ENCODE data around the gene SPPL3.
"Not testable (repeated sequence)": the region's sequence is repeated elsewhere in the genome, so short reads cannot be mapped to it uniquely, and the experiment has no call there.

The SPPL3 gene, protein sequence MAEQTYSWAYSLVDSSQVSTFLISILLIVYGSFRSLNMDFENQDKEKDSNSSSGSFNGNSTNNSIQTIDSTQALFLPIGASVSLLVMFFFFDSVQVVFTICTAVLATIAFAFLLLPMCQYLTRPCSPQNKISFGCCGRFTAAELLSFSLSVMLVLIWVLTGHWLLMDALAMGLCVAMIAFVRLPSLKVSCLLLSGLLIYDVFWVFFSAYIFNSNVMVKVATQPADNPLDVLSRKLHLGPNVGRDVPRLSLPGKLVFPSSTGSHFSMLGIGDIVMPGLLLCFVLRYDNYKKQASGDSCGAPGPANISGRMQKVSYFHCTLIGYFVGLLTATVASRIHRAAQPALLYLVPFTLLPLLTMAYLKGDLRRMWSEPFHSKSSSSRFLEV

GRCh38 chr12:120904197-120904773 lies at the start of gene SPPL3:
Gene SPPL3 (minus strand): TSS chr12:120904358. CDS start chr12:120903867, 491 bp downstream.
- peak; percentile 93 for DNase-seq

GRCh38 chr12:120950807-120951206 lies 46.6 kb upstream of the SPPL3 start:
- DNase-seq: no peak

GRCh38 chr12:120950260-120950799 lies 46.2 kb upstream of the SPPL3 start:
- DNase-seq: not testable (repeated sequence)

- DNase-seq: not testable (repeated sequence)
These were observed 41.4 kb upstream of the SPPL3 start for GRCh38 chr12:120945516-120945915.

DNA sequence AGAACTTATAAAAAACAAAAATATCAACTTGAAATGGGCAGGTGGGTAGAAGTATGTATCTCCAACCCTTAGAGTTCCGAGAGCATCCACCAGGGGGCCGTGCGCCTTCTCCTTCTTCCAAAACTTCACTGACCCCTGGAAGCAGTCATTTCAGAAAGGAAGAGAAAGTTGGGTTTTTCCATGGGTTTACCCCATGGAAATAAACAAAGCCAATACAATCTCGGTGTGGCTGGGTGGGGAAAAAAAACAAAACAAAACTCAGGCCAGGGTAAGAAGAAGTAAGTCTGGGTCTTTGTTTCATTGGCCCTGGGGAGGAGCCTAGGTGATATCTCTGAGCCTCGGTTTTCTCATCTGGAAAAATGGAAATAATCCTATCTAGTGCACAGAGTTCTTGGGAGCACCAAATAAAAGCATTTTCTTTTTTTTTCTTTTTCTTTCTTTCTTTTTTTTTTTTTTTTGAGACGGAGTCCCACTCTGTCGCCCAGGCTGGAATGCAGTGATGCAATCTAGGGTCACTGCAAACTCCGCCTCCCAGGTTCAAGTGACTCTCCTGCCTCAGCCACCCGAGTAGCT lies 40.6 kb upstream of the SPPL3 start:
- DNase-seq: peak; percentile 22

GRCh38 chr12:120943482-120943881 lies 39.3 kb upstream of the SPPL3 start:
- no peak for DNase-seq

DNA sequence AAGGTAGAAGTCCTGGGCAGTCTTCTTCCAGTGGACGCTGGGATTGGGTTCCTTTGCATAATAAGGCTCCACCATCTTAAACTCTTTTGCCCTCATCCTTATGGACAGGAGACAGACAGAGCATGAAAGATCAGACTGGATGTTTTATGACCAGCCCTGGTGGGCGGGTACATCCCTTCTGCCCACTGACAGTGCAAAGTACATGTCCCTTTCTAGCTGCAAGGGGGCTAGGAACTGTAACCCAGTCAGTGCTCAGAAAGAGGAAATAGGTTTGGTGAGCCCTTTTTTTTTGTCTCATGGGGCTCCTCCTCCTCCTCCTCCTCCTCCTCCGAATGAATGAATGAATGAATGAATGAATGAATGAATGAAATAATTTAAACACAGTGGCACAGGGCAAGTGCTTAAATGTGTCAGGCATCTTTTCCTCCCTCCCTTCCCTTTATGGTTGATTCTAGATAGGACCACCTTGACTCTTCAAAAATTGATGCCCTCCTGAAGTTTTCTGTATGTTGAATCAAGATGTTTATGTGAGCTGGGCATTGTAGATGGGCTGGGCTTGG lies 37.8 kb upstream of the SPPL3 start:
- DNase-seq: no peak

DNA sequence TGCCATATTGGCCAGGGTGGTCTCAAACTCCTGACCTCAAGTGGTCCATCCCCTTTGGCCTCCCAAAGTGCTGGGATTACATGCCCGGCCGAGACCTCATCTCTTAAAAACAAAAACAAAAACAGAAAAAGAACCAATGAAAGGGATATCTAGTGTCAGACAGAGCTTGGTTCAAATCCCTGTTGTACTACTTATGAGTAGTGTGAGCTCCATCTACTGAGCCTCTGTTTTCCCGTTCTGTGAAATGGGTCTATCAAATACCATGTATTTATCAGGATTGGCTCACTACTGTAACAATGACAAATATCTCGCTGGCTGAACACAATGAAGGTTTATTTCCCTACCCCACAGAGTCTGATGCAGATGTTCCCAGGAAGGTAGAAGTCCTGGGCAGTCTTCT lies 37.3 kb upstream of the SPPL3 start:
- DNase-seq: no peak

DNA sequence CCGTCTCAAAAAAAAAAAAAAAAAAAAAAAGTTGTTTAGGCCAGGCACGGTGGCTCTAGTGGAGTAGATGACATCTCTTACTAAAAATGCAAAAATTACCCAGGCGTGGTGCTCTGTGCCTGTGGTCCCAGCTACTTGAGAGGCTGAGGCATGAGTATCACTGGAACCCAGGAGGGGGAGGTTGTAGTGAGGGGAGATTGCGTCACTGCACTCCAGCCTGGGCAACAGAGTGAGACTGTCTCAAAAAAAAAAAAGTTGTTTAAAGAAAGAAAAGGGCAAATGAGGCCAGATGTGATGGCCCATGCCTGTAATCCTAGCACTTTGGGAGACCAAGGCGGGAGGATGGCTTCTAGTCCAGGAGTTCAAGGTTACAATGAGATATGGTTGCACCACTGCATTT lies 36.6 kb upstream of the SPPL3 start:
- DNase-seq: no peak

DNA sequence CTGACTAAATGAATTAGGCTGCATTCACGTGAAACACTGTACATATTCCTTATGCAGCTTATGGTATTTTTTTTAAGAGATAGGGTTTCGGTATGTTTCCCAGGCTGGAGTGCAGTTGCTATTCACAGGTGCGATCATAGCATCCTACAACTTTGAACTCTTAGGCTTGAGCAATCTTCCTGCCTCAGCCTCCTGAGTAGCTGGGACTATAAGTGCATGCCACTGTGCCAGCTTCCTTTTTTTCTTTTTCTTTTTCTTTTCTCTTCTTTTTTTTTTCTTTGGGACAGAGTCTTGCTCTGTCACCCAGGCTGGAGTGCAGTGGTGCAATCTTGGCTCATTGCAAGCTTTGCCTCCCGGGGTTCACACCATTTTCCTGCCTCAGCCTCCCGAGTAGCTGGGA lies 35.8 kb upstream of the SPPL3 start:
- DNase-seq: no peak

- no peak for DNase-seq
These were observed 35.4 kb upstream of the SPPL3 start for GRCh38 chr12:120939523-120939922.

DNA sequence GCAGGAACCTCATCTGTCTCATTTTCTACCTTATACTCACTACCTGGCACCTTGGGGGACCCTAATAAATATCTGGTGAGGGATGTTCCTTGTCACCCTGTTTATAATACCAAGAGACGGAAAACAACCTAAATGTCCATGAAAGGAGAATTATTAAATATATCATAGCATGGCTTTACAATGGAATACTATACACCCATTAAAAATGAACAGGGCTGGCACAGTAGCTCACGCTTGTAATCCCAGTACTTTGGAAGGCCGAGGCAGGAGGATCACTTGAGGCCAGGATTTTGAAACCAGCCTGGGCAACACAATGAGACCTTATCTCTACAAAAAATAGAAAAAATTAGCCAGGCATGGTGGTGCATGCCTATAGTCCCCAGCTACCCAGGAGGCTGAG lies 34.3 kb upstream of the SPPL3 start:
- DNase-seq: no peak

GRCh38 chr12:120936197-120936596 lies 32.0 kb upstream of the SPPL3 start:
- DNase-seq: no peak

DNA sequence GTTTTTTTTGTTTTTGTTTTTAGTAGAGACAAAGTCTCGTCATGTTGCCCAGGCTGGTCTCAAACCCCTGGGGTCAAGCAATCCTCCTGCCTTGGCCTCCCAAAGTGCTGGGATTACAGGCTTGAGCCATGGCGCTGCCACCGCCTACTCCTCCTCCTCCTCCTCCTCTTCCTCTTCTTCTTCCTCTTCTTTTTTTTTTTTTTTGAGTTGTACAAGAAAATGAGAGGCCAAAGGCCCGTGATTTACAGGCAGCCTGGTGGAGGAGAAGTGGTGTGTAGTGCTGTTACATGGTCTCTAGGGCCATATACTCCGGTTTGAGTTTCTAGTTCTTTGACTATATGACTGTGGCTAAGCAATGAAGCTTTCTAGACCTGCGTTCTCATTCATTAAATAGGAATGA lies 29.6 kb upstream of the SPPL3 start:
- DNase-seq: no peak

- DNase-seq: no peak
These were observed 28.9 kb upstream of the SPPL3 start for GRCh38 chr12:120932956-120933526.

- DNase-seq: no peak
These were observed 27.9 kb upstream of the SPPL3 start for GRCh38 chr12:120932058-120932457.

GRCh38 chr12:120930032-120930431 lies 25.9 kb upstream of the SPPL3 start:
- no peak for DNase-seq

GRCh38 chr12:120928864-120929652 lies 24.9 kb upstream of the SPPL3 start:
- peak; percentile 31 for DNase-seq

GRCh38 chr12:120925740-120926563 lies 21.8 kb upstream of the SPPL3 start:
- DNase-seq: no peak

GRCh38 chr12:120922279-120922678 lies 18.1 kb upstream of the SPPL3 start:
- DNase-seq: no peak

DNA sequence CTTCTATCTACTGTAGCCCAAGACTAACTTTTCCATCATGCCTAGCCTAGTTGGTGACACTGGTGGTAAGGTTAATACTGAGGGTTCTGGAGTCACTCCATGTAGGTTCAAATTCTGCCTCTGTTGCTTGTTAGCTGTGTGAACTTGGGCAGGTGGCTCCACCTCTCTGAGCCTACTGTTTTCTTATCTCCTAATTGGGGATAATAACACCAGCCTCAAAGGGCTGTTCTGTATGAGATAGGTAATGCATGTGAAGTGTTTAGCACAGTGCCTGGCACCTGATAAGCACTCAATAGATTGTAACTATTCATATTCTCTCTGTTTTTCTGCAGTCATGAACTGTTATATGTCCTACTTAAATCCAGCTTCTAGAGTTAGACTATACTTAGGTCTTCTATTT lies 17.5 kb upstream of the SPPL3 start:
- DNase-seq: no peak

DNA sequence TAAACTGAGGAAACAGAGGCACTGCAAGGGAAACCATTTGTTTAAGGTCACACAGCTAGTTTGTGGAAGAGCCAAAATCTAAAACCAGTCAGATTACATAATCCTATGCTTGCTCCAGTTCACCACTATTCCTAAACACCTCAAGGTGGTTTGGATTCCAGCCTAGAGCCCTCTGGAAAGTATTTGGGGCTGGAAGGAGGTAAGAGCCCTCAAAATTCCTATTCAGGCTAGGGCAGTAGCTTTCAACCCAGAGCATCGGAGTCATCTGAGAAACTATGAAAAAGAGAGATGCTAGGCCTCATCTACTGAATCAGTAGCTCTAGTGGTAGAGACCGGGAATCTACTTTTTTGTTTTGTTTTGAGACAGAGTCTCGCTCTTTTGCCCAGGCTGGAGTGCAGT lies 16.0 kb upstream of the SPPL3 start:
- DNase-seq: no peak
